GM08714 (cell line): ENCODE measurements around the gene FBXO36.
"Not testable (repeated sequence)": the region's sequence is repeated elsewhere in the genome, so short reads cannot be mapped to it uniquely, and the experiment has no call there.

Source experiments
- H3K4me3 ChIP-seq: fragments of 200-500 bp; sonication (Bioruptor generic); 2 replicates; pipeline ENCODE4 v1.5.1; 2014; ENCODE audit warnings: mild to moderate bottlenecking, low read length, inconsistent platforms
- ZNF274 ChIP-seq: IDR thresholded peaks from 2 replicates; pipeline ENCODE4 v1.6.1; 2012; ENCODE audit warnings: mild to moderate bottlenecking, low read depth, low read length

FBXO36 gene

DNA sequence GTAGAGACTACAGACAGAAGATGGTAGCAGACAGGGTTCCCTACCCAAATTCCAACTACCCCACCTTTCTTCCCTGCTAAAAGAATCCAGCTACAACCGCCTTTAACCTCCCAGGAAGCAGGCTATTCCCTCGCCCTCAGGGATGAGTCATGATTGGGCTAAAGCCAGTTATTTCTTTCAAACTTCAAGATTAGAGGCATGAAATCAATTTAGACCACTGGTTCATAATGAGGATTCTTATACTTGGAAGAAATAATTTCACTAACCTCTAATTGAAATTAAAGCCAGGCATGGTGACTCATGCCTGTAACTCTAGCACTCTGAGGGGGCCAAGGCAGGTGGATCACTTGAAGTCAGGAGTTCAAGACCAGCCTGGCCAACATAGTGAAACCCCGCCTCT lies 20.5 kb upstream of the FBXO36 start:
- no peak for TF ChIP-seq ZNF274
- H3K4me3 ChIP-seq, result no peak overlapping the region

- TF ChIP-seq ZNF274, result no peak
- no peak overlapping the region for H3K4me3 ChIP-seq
Measured at GRCh38 chr2:229903037-229903436, 19.3 kb upstream of the FBXO36 start.

GRCh38 chr2:229905601-229906000 lies 16.7 kb upstream of the FBXO36 start:
- H3K4me3 ChIP-seq, result no peak overlapping the region
- TF ChIP-seq ZNF274, result no peak

GRCh38 chr2:229909090-229909489 lies 13.2 kb upstream of the FBXO36 start:
- no peak for TF ChIP-seq ZNF274
- H3K4me3 ChIP-seq, result no peak overlapping the region

DNA sequence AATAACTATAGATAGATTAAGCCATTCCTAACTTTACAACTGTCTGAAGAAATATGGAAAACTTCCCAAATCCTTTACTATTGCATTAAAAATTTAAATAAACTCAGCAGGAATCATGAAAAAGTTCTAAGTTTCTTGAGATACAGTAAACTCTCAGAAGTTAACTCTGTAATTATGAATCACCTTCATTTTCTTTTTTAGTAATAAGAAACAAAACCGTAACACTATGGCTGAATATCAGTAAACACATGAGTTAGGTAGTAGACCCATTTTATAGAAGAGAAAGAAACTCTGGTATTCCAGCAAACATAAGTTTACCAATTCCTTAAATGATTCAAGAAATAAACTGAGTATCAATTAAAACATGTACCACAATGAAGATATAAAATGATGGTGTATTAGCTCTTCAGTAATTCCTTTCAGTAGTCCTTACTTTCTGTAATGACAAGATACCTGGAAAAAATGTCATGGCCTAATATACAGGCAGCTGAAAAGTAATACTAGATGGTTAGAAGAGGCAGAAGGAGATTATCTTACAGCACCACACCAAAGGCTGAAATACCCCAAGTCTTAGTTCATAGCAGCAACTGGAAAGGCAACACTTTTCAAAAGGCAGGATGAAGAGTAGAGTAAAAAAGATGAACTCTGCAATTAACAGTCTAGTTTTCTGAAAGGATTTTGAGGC lies 12.0 kb upstream of the FBXO36 start:
- H3K4me3 ChIP-seq, result no peak overlapping the region
- TF ChIP-seq ZNF274, result no peak

GRCh38 chr2:229910832-229911412 lies 11.4 kb upstream of the FBXO36 start:
- H3K4me3 ChIP-seq, result no peak overlapping the region
- no peak for TF ChIP-seq ZNF274

DNA sequence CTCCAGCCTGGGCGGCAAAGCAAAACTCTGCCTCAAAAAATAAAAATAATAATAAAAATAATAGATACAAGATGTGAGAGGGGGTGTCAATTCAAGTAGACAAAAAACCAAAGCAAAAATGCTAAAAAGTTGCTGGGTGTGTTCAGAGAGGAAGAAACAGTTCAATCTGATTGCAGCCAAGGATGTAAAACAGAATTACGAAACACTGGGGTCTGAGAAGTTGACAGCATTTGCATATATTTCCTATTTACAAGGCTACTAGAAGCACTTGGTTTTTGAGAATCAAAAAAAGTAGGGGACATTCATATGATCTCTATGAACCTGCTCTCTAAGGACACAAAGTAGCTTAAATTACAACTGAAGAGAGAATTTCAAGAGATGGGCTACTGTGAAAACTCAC lies 8.1 kb upstream of the FBXO36 start:
- no peak for TF ChIP-seq ZNF274
- no peak overlapping the region for H3K4me3 ChIP-seq

GRCh38 chr2:229917793-229918192 lies 4.5 kb upstream of the FBXO36 start:
- H3K4me3 ChIP-seq, result no peak overlapping the region
- no peak for TF ChIP-seq ZNF274

DNA sequence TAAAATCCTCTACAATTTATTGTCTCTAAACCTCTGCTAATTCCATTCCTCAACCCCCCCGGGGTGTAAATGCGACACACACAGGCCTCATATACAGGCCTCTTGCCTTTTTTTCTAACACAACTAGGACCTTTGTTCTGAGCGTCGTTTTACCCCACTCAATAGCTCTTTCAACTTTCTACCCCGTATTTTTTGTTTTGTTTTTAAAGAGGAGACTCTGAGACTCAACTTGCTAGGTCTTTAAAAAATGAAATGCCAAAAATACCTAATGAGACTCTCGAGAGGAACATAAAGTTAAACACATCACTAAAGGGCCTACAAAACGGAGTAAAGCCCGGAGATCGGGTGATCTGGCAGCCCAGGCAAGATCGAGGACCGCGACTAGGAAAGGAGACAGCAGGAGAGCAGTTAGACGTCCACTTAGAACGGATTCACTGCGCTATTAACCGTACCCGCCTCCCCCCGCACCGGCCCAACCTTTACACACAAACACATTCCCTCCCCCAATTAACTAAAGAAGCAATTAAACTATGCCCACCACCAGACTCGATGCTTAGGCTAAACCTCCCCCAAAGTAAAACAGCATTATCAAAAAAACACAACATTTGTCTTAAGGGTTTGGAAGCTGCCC lies 2.2 kb upstream of the FBXO36 start:
- peak overlapping the region; percentile 81 for H3K4me3 ChIP-seq
- no peak for TF ChIP-seq ZNF274

GRCh38 chr2:229921101-229921891 lies 1.0 kb upstream of the FBXO36 start:
- peak overlapping the region; percentile 81 for H3K4me3 ChIP-seq
- no peak for TF ChIP-seq ZNF274

- no peak for TF ChIP-seq ZNF274
Measured at GRCh38 chr2:229921892-229922448, 333 bp upstream of the FBXO36 start, which contains the start of gene TRIP12. Gene TRIP12, minus strand, starts transcription at chr2:229922009. Its CDS starts 41,930 bp downstream, at chr2:229880079.

DNA sequence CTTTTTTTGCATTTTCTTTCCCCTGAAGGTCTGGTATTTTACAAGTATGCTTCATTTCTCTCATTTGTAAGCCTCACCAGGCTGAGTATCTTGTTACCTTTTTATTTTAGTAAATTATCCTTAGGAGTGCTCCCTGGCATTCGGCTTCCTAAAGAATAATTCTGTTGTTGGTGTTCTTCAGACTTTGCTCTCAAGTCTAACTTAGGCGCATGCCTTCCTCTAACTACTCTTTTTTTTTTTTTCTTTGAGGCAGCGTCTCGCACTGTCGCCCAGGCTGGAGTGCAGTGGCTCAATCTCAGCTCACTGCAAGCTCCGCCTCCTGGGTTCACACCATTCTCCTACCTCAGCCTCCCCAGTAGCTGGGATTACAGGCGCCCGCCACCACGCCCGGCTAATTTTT lies 2.2 kb downstream of the FBXO36 start:
- H3K4me3 ChIP-seq, result not testable (repeated sequence)

More at GRCh38 chr2:229921892-229922448, 333 bp upstream of the FBXO36 start, which contains the start of gene TRIP12:
- peak within 1 kb of the TSS; percentile 81 for H3K4me3 ChIP-seq

GRCh38 chr2:229925201-229925600 lies 2.9 kb downstream of the FBXO36 start:
- H3K4me3 ChIP-seq, result no peak overlapping the region
- no peak for TF ChIP-seq ZNF274

DNA sequence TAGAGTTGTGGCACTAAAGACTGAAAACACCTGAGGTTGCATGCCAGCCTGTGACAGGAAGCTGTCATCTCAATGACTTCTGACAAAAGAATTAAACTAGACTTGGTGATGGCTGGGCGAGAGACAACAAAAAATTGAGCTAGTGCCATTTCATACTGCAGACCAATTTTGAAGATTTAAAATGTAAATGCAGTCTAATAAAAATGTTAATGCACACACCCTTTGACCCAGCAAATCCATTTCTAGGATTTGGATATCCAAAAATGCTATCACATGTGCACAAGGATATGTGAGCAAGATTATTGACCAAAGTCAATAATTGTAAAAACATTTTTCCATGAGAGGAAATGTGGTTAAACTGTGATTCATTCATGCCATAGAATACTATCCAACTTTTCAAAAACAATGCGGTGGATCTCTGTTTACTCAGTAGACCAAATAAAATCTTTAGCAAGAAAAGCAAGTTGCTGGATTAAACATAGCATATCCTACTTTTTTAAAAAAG lies 5.6 kb downstream of the FBXO36 start:
- no peak overlapping the region for H3K4me3 ChIP-seq
- no peak for TF ChIP-seq ZNF274
